ENCODE data around the gene PI4K2A.

GRCh38 chr10:97682042-97682441, 41.6 kb downstream of the PI4K2A start:
- TF ChIP-seq POLR2AphosphoS5 (IDR thresholded peaks at IDR 0.05) (no peak), POLR2A (IDR thresholded peaks at IDR 0.05) (no peak)
- TF ChIP-seq, protein P1, sequence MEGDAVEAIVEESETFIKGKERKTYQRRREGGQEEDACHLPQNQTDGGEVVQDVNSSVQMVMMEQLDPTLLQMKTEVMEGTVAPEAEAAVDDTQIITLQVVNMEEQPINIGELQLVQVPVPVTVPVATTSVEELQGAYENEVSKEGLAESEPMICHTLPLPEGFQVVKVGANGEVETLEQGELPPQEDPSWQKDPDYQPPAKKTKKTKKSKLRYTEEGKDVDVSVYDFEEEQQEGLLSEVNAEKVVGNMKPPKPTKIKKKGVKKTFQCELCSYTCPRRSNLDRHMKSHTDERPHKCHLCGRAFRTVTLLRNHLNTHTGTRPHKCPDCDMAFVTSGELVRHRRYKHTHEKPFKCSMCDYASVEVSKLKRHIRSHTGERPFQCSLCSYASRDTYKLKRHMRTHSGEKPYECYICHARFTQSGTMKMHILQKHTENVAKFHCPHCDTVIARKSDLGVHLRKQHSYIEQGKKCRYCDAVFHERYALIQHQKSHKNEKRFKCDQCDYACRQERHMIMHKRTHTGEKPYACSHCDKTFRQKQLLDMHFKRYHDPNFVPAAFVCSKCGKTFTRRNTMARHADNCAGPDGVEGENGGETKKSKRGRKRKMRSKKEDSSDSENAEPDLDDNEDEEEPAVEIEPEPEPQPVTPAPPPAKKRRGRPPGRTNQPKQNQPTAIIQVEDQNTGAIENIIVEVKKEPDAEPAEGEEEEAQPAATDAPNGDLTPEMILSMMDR (IDR thresholded peaks at IDR 0.05) = no peak
